Measurements from ENCODE around the gene MPHOSPH6. TPM values are rescaled to one million over a fixed set of nuclear protein-coding genes. Genes with fewer than 3 reads are reported as not detected.
A peak's percentile ranks its signal among the peaks of the same experiment; 100 is the strongest.

The MPHOSPH6 gene
- total and polyA plus RNA-seq, 2 of the 13 experiments (the other 11 are each of a cell fraction or from before 2014, with no cell fraction given): 28.4 to 76.4 TPM

- TF ChIP-seq ZNF274 (CRISPR knock-in tag; IDR thresholded peaks at IDR 0.05): peak; percentile 58; the same call in 1 of the 2 replicates
- TF ChIP-seq PRDM4 (CRISPR knock-in tag; IDR thresholded peaks at IDR 0.05; ENCODE audit: borderline replicate concordance): 0 out of 2 replicates have a peak, but pooled peaks have one; percentile 57
- TF ChIP-seq HHEX (CRISPR knock-in tag; IDR thresholded peaks at IDR 0.05): no peak
- TF ChIP-seq ZNF816 (CRISPR knock-in tag; IDR thresholded peaks at IDR 0.05; ENCODE audit: borderline replicate concordance): peak; percentile 96
- TF ChIP-seq HNRNPK (IDR thresholded peaks at IDR 0.05; ENCODE audit: low read depth, low read length, poor library complexity, severe bottlenecking): peak; percentile 46
- TF ChIP-seq POLR2A (IDR thresholded peaks at IDR 0.05; ENCODE audit: insufficient read depth in 1 of 2, low read depth in 2 of 2, low read length in 2 of 2): peak; percentile 92 to 95
- TF ChIP-seq ATM (IDR thresholded peaks at IDR 0.05; ENCODE audit: borderline replicate concordance): no peak
- peak; percentile 93; the same call in 1 of the 2 replicates for TF ChIP-seq NCOA1 (CRISPR knock-in tag; IDR thresholded peaks at IDR 0.05)
- no peak; the same call in 1 of the 2 replicates for TF ChIP-seq PBX3 (CRISPR knock-in tag; IDR thresholded peaks at IDR 0.05; ENCODE audit: borderline replicate concordance)
- no peak for TF ChIP-seq ZBTB46 (CRISPR knock-in tag; IDR thresholded peaks at IDR 0.05; ENCODE audit: borderline replicate concordance)
- no peak for TF ChIP-seq HOXA7 (CRISPR knock-in tag; IDR thresholded peaks at IDR 0.05)
- peak; percentile 79; the same call in 1 of the 2 replicates for TF ChIP-seq CREB3 (CRISPR knock-in tag; IDR thresholded peaks at IDR 0.05)
- TF ChIP-seq GLI4 (CRISPR knock-in tag; IDR thresholded peaks at IDR 0.05; ENCODE audit: borderline replicate concordance): peak; percentile 89; the same call in 1 of the 2 replicates
- peak; percentile 99; the same call in 1 of the 2 replicates for TF ChIP-seq IRF9 (CRISPR knock-in tag; IDR thresholded peaks at IDR 0.05; ENCODE audit: borderline replicate concordance)
- TF ChIP-seq KMT2B (CRISPR knock-in tag; IDR thresholded peaks at IDR 0.05): peak; percentile 85; the same call in 1 of the 2 replicates
- TF ChIP-seq ZNF20 (CRISPR knock-in tag; IDR thresholded peaks at IDR 0.05): peak; percentile 92
- peak; percentile 86 for TF ChIP-seq NRL (CRISPR knock-in tag; IDR thresholded peaks at IDR 0.05; ENCODE audit: borderline replicate concordance)
These were observed at the start of gene MPHOSPH6 (continued) for GRCh38 chr16:82169861-82170845.

Data from HepG2 (cell line).